ENCODE data around the gene GIPC3.

The GIPC3 gene

DNA sequence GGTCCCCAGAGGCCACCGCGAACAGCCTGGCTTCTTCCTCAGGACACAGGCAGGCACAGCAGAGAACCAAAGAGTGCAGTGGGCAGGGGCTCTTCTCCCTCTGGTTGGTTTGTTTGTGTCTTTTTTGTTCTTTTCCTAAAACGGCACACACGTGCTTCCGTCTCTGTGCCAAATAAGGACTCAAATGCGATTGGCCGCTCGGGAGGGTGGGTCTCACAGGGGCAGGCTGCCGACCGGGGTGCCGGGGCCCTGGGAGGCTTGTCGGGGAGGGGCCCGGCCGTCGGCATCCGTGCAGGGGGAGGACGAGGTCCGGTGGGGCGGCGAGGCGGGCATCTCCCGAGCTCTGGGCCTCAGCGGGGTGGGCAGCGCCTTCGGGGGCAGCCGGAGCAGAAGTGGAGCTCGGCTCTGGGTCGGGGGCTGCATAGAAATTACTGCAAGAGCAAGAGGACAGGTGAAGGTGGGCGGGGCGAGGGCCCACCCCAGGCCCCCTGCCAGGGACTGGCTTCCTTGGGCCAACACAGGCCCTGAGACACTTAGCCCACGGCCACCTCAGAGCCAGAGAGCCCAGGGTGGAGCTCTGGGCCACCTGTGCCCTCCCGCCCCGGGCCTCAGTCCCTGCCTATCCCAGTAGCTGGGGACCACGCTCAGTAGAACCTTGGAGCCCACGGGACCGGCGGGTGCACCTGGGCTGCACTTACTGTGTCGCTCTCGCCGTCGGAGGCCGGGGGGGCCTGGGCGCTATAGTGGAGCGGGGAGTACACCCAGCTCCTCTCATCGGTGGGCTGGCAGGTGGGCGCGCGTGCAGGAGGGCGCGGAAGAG, 47.7 kb downstream of the GIPC3 start:
- no peaks in the 10 kb centered on the region for H3K27me3 ChIP-seq (ENCODE audit: control insufficient read depth in 1 of 2, insufficient read depth in 2 of 2, low read length in 2 of 2)
- no peaks in the 10 kb centered on the region for H3K9me3 ChIP-seq (ENCODE audit: control insufficient read depth in 2 of 2, low read length in 2 of 2)
- H3K9ac ChIP-seq (ENCODE audit: low read length in 2 of 2): no peak overlapping the region
- no peak overlapping the region for H3K4me3 ChIP-seq (ENCODE audit: low read length in 2 of 2)
- H3K36me3 ChIP-seq (ENCODE audit: control insufficient read depth in 2 of 2, insufficient read depth in 2 of 2, low read length in 2 of 2): peaks cover 11 to 16% of the 10 kb centered on the region in 2 donors
- no peaks in the 10 kb centered on the region for H3K4me1 ChIP-seq (ENCODE audit: control insufficient read depth, insufficient read depth, low read length)
- H3K27ac ChIP-seq (ENCODE audit: low read length): no peak overlapping the region

DNA sequence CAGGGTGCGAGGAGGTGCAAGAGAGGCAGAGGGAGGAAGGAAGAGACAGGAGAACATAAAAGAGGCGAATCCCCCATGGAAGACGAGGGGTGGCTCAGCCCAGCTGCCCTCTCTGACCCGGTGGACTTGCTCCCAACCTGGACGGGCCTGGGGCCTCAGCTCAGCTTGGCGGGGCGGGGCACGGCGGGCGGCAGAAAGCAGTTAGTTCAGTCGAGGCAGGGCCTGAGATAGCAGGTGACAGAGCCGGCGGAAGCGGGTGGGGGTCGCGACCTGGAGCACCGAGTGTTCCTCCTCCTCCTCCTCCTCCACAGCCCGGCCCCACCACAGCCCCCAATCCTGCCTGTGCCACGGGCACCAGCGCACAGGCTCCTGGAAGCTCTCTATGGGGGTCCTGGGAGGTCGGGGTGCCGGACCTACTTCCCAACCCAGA, 48.3 kb downstream of the GIPC3 start:
- Histone ChIP-seq H3K4me3 (ENCODE audit: low read length in 2 of 2) (no peak overlapping the region), H3K9me3 (ENCODE audit: control insufficient read depth in 2 of 2, low read length in 2 of 2) (no peaks in the 10 kb centered on the region), H3K36me3 (ENCODE audit: control insufficient read depth in 2 of 2, insufficient read depth in 2 of 2, low read length in 2 of 2) (peaks cover 15 to 22% of the 10 kb centered on the region in 2 donors), H3K4me1 (ENCODE audit: control insufficient read depth, insufficient read depth, low read length) (no peaks in the 10 kb centered on the region), H3K9ac (ENCODE audit: low read length in 2 of 2) (no peak overlapping the region), H3K27ac (ENCODE audit: low read length) (no peak overlapping the region), H3K27me3 (ENCODE audit: control insufficient read depth in 1 of 2, insufficient read depth in 2 of 2, low read length in 2 of 2) (no peaks in the 10 kb centered on the region)

- Histone ChIP-seq H3K27ac (ENCODE audit: low read length) (no peak overlapping the region), H3K4me1 (ENCODE audit: control insufficient read depth, insufficient read depth, low read length) (no peaks in the 10 kb centered on the region), H3K27me3 (ENCODE audit: control insufficient read depth in 1 of 2, insufficient read depth in 2 of 2, low read length in 2 of 2) (no peaks in the 10 kb centered on the region), H3K9me3 (ENCODE audit: control insufficient read depth in 2 of 2, low read length in 2 of 2) (no peaks in the 10 kb centered on the region), H3K36me3 (ENCODE audit: control insufficient read depth in 2 of 2, insufficient read depth in 2 of 2, low read length in 2 of 2) (peaks cover 23 to 28% of the 10 kb centered on the region in 2 donors), H3K4me3 (ENCODE audit: low read length in 2 of 2) (no peak overlapping the region), H3K9ac (ENCODE audit: low read length in 2 of 2) (no peak overlapping the region)
Observed at GRCh38 chr19:3634496-3635045, 49.3 kb downstream of the GIPC3 start.

GRCh38 chr19:3636506-3636905, 51.2 kb downstream of the GIPC3 start:
- Histone ChIP-seq H3K4me3 (ENCODE audit: low read length in 2 of 2) (no peak overlapping the region), H3K4me1 (ENCODE audit: control insufficient read depth, insufficient read depth, low read length) (no peaks in the 10 kb centered on the region), H3K27me3 (ENCODE audit: control insufficient read depth in 1 of 2, insufficient read depth in 2 of 2, low read length in 2 of 2) (no peaks in the 10 kb centered on the region), H3K9ac (ENCODE audit: low read length in 2 of 2) (no peak overlapping the region), H3K9me3 (ENCODE audit: control insufficient read depth in 2 of 2, low read length in 2 of 2) (no peaks in the 10 kb centered on the region), H3K36me3 (ENCODE audit: control insufficient read depth in 2 of 2, insufficient read depth in 2 of 2, low read length in 2 of 2) (peaks cover 27 to 28% of the 10 kb centered on the region in 2 donors), H3K27ac (ENCODE audit: low read length) (no peak overlapping the region)

- H3K9me3 ChIP-seq (ENCODE audit: control insufficient read depth in 2 of 2, low read length in 2 of 2): no peaks in the 10 kb centered on the region
- H3K36me3 ChIP-seq (ENCODE audit: control insufficient read depth in 2 of 2, insufficient read depth in 2 of 2, low read length in 2 of 2): peaks cover 24 to 26% of the 10 kb centered on the region in 2 donors
- H3K4me3 ChIP-seq (ENCODE audit: low read length in 2 of 2): no peak overlapping the region
- no peak overlapping the region for H3K27ac ChIP-seq (ENCODE audit: low read length)
- H3K4me1 ChIP-seq (ENCODE audit: control insufficient read depth, insufficient read depth, low read length): no peaks in the 10 kb centered on the region
- no peak overlapping the region for H3K9ac ChIP-seq (ENCODE audit: low read length in 2 of 2)
- no peaks in the 10 kb centered on the region for H3K27me3 ChIP-seq (ENCODE audit: control insufficient read depth in 1 of 2, insufficient read depth in 2 of 2, low read length in 2 of 2)
Observed at GRCh38 chr19:3636962-3637361, 51.7 kb downstream of the GIPC3 start.

DNA sequence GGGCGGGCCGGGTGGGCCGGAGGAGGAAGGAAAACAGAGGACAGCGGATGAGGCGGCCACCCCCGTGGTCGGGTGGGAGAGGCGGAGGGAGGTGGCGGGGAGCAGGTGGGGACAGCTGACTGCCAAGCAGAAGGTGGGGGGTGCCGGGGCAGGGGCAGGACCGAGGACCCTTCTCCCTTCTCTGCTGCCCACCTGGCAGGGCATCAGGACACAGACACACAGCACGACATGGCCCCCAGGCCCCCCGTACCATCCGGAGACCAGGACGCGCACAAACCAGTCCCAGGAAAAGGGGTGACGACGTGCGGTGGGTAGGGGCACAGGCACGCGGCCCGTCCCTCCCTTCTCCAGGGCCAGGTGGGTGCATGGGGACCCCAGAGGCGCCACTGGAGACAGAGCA, 52.3 kb downstream of the GIPC3 start:
- Histone ChIP-seq H3K36me3 (ENCODE audit: control insufficient read depth in 2 of 2, insufficient read depth in 2 of 2, low read length in 2 of 2) (peaks cover 27 to 31% of the 10 kb centered on the region in 2 donors), H3K27me3 (ENCODE audit: control insufficient read depth in 1 of 2, insufficient read depth in 2 of 2, low read length in 2 of 2) (no peaks in the 10 kb centered on the region)

GRCh38 chr19:3638208-3639193, 53.2 kb downstream of the GIPC3 start:
- H3K9me3 ChIP-seq (ENCODE audit: control insufficient read depth in 2 of 2, low read length in 2 of 2): no peaks in the 10 kb centered on the region
- H3K27ac ChIP-seq (ENCODE audit: low read length): no peak overlapping the region
- H3K4me1 ChIP-seq (ENCODE audit: control insufficient read depth, insufficient read depth, low read length): no peaks in the 10 kb centered on the region
- H3K36me3 ChIP-seq (ENCODE audit: control insufficient read depth in 2 of 2, insufficient read depth in 2 of 2, low read length in 2 of 2): peaks cover 31 to 34% of the 10 kb centered on the region in 2 donors
- no peak overlapping the region for H3K9ac ChIP-seq (ENCODE audit: low read length in 2 of 2)
- no peak overlapping the region for H3K4me3 ChIP-seq (ENCODE audit: low read length in 2 of 2)
- H3K27me3 ChIP-seq (ENCODE audit: control insufficient read depth in 1 of 2, insufficient read depth in 2 of 2, low read length in 2 of 2): no peaks in the 10 kb centered on the region

More for the DNA sequence above, 52.3 kb downstream of the GIPC3 start:
- no peaks in the 10 kb centered on the region for H3K4me1 ChIP-seq (ENCODE audit: control insufficient read depth, insufficient read depth, low read length)
- no peak overlapping the region for H3K9ac ChIP-seq (ENCODE audit: low read length in 2 of 2)
- no peak overlapping the region for H3K27ac ChIP-seq (ENCODE audit: low read length)
- no peaks in the 10 kb centered on the region for H3K9me3 ChIP-seq (ENCODE audit: control insufficient read depth in 2 of 2, low read length in 2 of 2)
- no peak overlapping the region for H3K4me3 ChIP-seq (ENCODE audit: low read length in 2 of 2)

- no peaks in the 10 kb centered on the region for H3K27me3 ChIP-seq (ENCODE audit: control insufficient read depth in 1 of 2, insufficient read depth in 2 of 2, low read length in 2 of 2)
- no peak overlapping the region for H3K9ac ChIP-seq (ENCODE audit: low read length in 2 of 2)
- no peak overlapping the region for H3K4me3 ChIP-seq (ENCODE audit: low read length in 2 of 2)
- no peaks in the 10 kb centered on the region for H3K9me3 ChIP-seq (ENCODE audit: control insufficient read depth in 2 of 2, low read length in 2 of 2)
- H3K27ac ChIP-seq (ENCODE audit: low read length): no peak overlapping the region
- H3K36me3 ChIP-seq (ENCODE audit: control insufficient read depth in 2 of 2, insufficient read depth in 2 of 2, low read length in 2 of 2): peaks cover 31 to 37% of the 10 kb centered on the region in 2 donors
- H3K4me1 ChIP-seq (ENCODE audit: control insufficient read depth, insufficient read depth, low read length): no peaks in the 10 kb centered on the region
Observed at GRCh38 chr19:3639479-3639878, 54.2 kb downstream of the GIPC3 start.

DNA sequence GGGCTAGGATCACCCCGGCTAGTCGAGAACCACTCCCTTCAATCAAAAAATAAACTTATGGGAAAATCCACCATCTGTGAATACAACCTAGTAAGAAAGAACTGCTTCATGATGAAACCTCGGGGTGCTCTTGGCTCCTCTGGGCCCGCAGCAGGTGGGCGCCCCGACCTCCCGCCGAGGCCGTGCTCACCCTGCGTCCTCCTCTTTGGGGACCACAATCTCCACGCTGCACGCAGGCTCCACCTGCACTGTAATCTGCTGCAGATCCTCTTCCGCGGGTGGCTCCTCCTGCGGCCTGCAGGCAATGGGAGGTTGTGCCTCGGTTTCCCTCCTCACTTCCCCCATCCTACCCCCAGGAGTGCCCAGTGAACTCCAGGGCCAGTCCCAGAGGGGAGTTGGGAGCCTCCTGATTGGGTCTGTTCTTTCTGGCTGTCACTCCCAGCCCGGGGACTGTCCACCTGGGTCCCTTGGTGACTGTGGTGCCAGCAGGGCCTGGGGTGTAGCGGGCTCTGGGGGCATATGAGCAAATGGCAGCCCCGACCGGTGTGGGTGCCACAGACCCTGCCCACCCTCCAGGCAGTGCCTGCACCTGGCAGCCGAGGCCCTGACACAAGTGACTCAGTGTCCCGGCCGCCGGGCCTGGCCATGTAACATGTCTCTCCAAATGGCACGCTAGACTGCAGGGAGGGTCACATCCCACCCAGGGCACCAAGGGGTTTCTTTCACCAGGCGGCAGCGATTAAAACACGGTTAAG, 56.4 kb downstream of the GIPC3 start:
- Histone ChIP-seq H3K9me3 (ENCODE audit: control insufficient read depth in 2 of 2, low read length in 2 of 2) (no peaks in the 10 kb centered on the region), H3K27ac (ENCODE audit: low read length) (no peak overlapping the region), H3K36me3 (ENCODE audit: control insufficient read depth in 2 of 2, insufficient read depth in 2 of 2, low read length in 2 of 2) (peaks cover 48 to 53% of the 10 kb centered on the region in 2 donors), H3K4me3 (ENCODE audit: low read length in 2 of 2) (no peak overlapping the region), H3K9ac (ENCODE audit: low read length in 2 of 2) (no peak overlapping the region), H3K27me3 (ENCODE audit: control insufficient read depth in 1 of 2, insufficient read depth in 2 of 2, low read length in 2 of 2) (no peaks in the 10 kb centered on the region), H3K4me1 (ENCODE audit: control insufficient read depth, insufficient read depth, low read length) (no peaks in the 10 kb centered on the region)

- Histone ChIP-seq H3K9me3 (ENCODE audit: control insufficient read depth in 2 of 2, low read length in 2 of 2) (no peaks in the 10 kb centered on the region), H3K27me3 (ENCODE audit: control insufficient read depth in 1 of 2, insufficient read depth in 2 of 2, low read length in 2 of 2) (no peaks in the 10 kb centered on the region), H3K27ac (ENCODE audit: low read length) (no peak overlapping the region), H3K4me3 (ENCODE audit: low read length in 2 of 2) (no peak overlapping the region), H3K4me1 (ENCODE audit: control insufficient read depth, insufficient read depth, low read length) (no peaks in the 10 kb centered on the region), H3K9ac (ENCODE audit: low read length in 2 of 2) (no peak overlapping the region), H3K36me3 (ENCODE audit: control insufficient read depth in 2 of 2, insufficient read depth in 2 of 2, low read length in 2 of 2) (peaks cover 50 to 53% of the 10 kb centered on the region in 2 donors)
Observed at GRCh38 chr19:3642296-3642695, 57.0 kb downstream of the GIPC3 start.

Measured in stomach smooth muscle (tissue), 2 donors.